ENCODE data around the gene PAX4. TPM values are rescaled to one million over a fixed set of nuclear protein-coding genes. Genes with fewer than 3 reads are reported as not detected.

The PAX4 gene
- total RNA-seq: not detected

DNA sequence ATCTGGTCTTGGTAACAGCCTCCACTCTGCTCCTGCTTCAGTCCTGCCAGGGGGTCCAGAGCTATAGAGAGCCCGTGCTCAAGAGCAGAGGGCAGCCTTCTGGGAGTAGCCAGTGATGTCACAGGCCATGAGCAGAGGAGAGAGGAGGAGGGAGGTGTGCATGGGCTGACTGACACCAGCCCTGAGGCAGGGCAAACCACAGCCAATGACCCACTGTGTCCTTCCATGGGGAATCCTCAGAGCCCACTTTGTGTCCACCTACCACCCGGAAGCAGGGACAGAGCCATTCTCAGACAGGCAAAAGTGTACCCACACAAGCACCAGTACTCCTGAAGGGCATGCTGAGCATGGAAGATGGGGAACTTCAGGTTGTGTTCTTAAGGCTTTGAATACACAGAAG, at the start of gene PAX4:
Gene PAX4 (minus strand): TSS at position 101 of the 400 bp plus-strand sequence. CDS start 2,214 bp downstream, outside the sequence.
- Histone ChIP-seq H3K4me3 (no peak within 1 kb of the TSS), H3K4me1 (ENCODE audit: control insufficient read depth in 1 of 2, low read depth in 2 of 2) (no peaks in the 10 kb centered on the region), H3K27me3 (replicated peaks; ENCODE audit: insufficient read depth) (no peaks in the 10 kb centered on the region), H3K9me3 (no peaks in the 10 kb centered on the region), H3K27ac (no peak within 1 kb of the TSS), H3K36me3 (no peaks in the 10 kb centered on the region)
- TF ChIP-seq, protein P1, sequence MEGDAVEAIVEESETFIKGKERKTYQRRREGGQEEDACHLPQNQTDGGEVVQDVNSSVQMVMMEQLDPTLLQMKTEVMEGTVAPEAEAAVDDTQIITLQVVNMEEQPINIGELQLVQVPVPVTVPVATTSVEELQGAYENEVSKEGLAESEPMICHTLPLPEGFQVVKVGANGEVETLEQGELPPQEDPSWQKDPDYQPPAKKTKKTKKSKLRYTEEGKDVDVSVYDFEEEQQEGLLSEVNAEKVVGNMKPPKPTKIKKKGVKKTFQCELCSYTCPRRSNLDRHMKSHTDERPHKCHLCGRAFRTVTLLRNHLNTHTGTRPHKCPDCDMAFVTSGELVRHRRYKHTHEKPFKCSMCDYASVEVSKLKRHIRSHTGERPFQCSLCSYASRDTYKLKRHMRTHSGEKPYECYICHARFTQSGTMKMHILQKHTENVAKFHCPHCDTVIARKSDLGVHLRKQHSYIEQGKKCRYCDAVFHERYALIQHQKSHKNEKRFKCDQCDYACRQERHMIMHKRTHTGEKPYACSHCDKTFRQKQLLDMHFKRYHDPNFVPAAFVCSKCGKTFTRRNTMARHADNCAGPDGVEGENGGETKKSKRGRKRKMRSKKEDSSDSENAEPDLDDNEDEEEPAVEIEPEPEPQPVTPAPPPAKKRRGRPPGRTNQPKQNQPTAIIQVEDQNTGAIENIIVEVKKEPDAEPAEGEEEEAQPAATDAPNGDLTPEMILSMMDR (IDR thresholded peaks at IDR 0.05): no peak
- ATAC-seq (ENCODE audit: insufficient number of reproducible peaks, low FRiP score, low read depth): no peak
- DNase-seq (ENCODE audit: low spot score): no peak

- no peak overlapping the region for H3K27ac ChIP-seq
- ATAC-seq (ENCODE audit: insufficient number of reproducible peaks, low FRiP score, low read depth): no peak
These were observed 49.2 kb upstream of the PAX4 start for GRCh38 chr7:127667017-127667670.

GRCh38 chr7:127666602-127667001, 48.7 kb upstream of the PAX4 start:
- DNase-seq (ENCODE audit: low spot score): no peak
- ATAC-seq (ENCODE audit: insufficient number of reproducible peaks, low FRiP score, low read depth): no peak
- no peak overlapping the region for H3K4me3 ChIP-seq
- H3K27me3 ChIP-seq (replicated peaks; ENCODE audit: insufficient read depth): no peaks in the 10 kb centered on the region
- no peak overlapping the region for H3K27ac ChIP-seq
- peaks cover 0 to 4% of the 10 kb centered on the region in 2 donors for H3K4me1 ChIP-seq (ENCODE audit: control insufficient read depth in 1 of 2, low read depth in 2 of 2)
- no peaks in the 10 kb centered on the region for H3K9me3 ChIP-seq
- H3K36me3 ChIP-seq: no peaks in the 10 kb centered on the region
- TF ChIP-seq, protein P1 (IDR thresholded peaks at IDR 0.05): no peak

More at GRCh38 chr7:127667017-127667670, 49.2 kb upstream of the PAX4 start:
- Histone ChIP-seq H3K4me3 (no peak overlapping the region), H3K4me1 (ENCODE audit: control insufficient read depth in 1 of 2, low read depth in 2 of 2) (peaks cover 0 to 4% of the 10 kb centered on the region in 2 donors), H3K36me3 (no peaks in the 10 kb centered on the region), H3K9me3 (no peaks in the 10 kb centered on the region), H3K27me3 (replicated peaks; ENCODE audit: insufficient read depth) (no peaks in the 10 kb centered on the region)
- TF ChIP-seq, protein P1 (IDR thresholded peaks at IDR 0.05): no peak
- DNase-seq (ENCODE audit: low spot score): no peak

DNA sequence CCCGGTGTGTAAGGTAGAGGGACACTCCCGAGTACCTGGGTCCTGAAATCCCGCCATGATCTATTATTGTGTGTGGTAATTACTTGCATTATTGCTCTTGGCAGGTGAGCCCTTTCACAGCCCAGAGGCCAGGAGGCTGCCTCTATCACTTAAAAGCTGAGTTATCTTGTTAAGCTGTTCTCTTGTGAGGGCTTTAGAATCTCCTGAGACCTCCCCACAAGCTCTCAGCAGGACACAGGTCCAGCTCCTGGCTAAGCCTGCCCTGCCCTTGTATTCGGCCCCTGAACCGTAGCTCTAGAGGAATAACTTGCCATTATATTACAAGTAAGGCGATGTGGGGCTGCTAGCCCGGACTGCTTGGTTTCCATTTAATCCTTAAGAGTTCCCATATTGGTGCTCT, 48.0 kb upstream of the PAX4 start:
- DNase-seq (ENCODE audit: low spot score) (no peak), ATAC-seq (ENCODE audit: insufficient number of reproducible peaks, low FRiP score, low read depth) (no peak)
- Histone ChIP-seq H3K9me3 (no peaks in the 10 kb centered on the region), H3K27me3 (replicated peaks; ENCODE audit: insufficient read depth) (no peaks in the 10 kb centered on the region), H3K36me3 (no peaks in the 10 kb centered on the region), H3K27ac (no peak overlapping the region), H3K4me1 (ENCODE audit: control insufficient read depth in 1 of 2, low read depth in 2 of 2) (peaks cover 0 to 4% of the 10 kb centered on the region in 2 donors), H3K4me3 (no peak overlapping the region)
- TF ChIP-seq, protein P1 (IDR thresholded peaks at IDR 0.05): no peak

DNA sequence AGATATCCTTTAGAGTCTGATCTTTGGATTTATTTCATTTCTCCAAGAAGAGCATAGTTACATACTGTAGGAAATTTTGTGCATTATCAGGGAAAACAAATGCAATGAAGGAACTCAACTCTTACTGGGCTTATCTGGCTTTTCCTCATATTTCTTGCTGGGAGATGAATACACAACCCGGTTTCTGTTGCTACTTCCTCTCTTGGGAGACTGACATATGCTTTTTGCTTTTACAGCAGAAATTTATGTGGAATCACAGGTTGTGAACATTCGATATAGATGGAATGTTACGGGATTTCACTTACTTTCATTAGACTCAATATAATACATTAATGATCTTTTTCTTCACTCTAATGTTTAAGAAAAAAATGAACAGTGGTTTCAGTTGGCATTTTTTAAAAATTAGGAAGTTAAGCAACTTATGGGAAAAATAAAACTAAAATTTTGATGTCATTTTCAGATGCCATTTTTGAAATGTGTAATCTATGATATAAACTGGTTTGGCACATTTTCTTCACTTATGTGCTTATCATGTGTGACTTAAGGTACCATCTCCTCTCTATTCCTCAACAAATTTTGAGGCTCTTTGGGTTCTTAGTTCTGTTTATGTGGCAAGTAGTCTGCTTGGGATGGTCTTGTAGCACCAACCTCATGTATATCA, 41.2 kb upstream of the PAX4 start:
- Histone ChIP-seq H3K36me3 (no peaks in the 10 kb centered on the region), H3K4me3 (no peak overlapping the region), H3K27me3 (replicated peaks; ENCODE audit: insufficient read depth) (no peaks in the 10 kb centered on the region), H3K9me3 (no peaks in the 10 kb centered on the region), H3K4me1 (ENCODE audit: control insufficient read depth in 1 of 2, low read depth in 2 of 2) (peaks cover 8 to 11% of the 10 kb centered on the region in 2 donors), H3K27ac (no peak overlapping the region)
- DNase-seq (ENCODE audit: low spot score) (no peak), ATAC-seq (ENCODE audit: insufficient number of reproducible peaks, low FRiP score, low read depth) (no peak)
- TF ChIP-seq, protein P1 (IDR thresholded peaks at IDR 0.05): no peak
